Measurements from ENCODE around the gene RYR1. TPM values are rescaled to one million over a fixed set of nuclear protein-coding genes. Genes with fewer than 3 reads are reported as not detected.

RYR1 gene
- total RNA-seq, 4 donors from 2014 or later = 8.4 to 35.1 (median 16.6) TPM

GRCh38 chr19:38399081-38399480 lies 34.4 kb upstream of the RYR1 start:
- TF ChIP-seq POLR2A (IDR thresholded peaks at IDR 0.05) = no peak
- TF ChIP-seq CTCF (IDR thresholded peaks at IDR 0.05) = no peak
- intact Hi-C loops (cut with DNase I; ENCODE audit: low total_unique reads) = no loop called here
- no peak overlapping the region for H3K4me3 ChIP-seq (ENCODE audit: low read depth, poor library complexity, severe bottlenecking)
- DNase-seq (ENCODE audit: low spot score in 2 of 2) = no peak
- 62 to 83% methylated on average over 2 to 9 of the region's 9 CpGs for WGBS, 2 donors

- intact Hi-C loops (cut with DNase I; ENCODE audit: low total_unique reads) = no loop called here
- H3K4me3 ChIP-seq (ENCODE audit: low read depth, poor library complexity, severe bottlenecking) = no peak overlapping the region
- TF ChIP-seq CTCF (IDR thresholded peaks at IDR 0.05) (no peak), POLR2A (IDR thresholded peaks at IDR 0.05) (no peak)
- WGBS, 2 donors = 75% methylated on average over 1 of the region's 1 CpG
- no peak for DNase-seq (ENCODE audit: low spot score in 2 of 2)
These were observed 34.0 kb upstream of the RYR1 start for GRCh38 chr19:38399537-38399936.

GRCh38 chr19:38400361-38400760 lies 33.1 kb upstream of the RYR1 start:
- intact Hi-C loops (cut with DNase I; ENCODE audit: low total_unique reads) = loop anchor here (10.0 kb wide), 1 partner anchor 234 kb away; no protein-coding TSS in a partner anchor
- DNase-seq (ENCODE audit: low spot score in 2 of 2) = no peak
- no peak overlapping the region for H3K4me3 ChIP-seq (ENCODE audit: low read depth, poor library complexity, severe bottlenecking)
- TF ChIP-seq POLR2A (IDR thresholded peaks at IDR 0.05) = no peak
- TF ChIP-seq CTCF (IDR thresholded peaks at IDR 0.05) = no peak
- WGBS, 2 donors = 76 to 77% methylated on average over 5 of the region's 5 CpGs

GRCh38 chr19:38401148-38401547 lies 32.3 kb upstream of the RYR1 start:
- TF ChIP-seq CTCF (IDR thresholded peaks at IDR 0.05) (no peak), POLR2A (IDR thresholded peaks at IDR 0.05) (no peak)
- DNase-seq (ENCODE audit: low spot score in 2 of 2) = no peak
- intact Hi-C loops (cut with DNase I; ENCODE audit: low total_unique reads) = loop anchor here (10.0 kb wide), 1 partner anchor 234 kb away; no protein-coding TSS in a partner anchor
- WGBS, 2 donors = 43 to 54% methylated on average over 3 of the region's 3 CpGs
- no peak overlapping the region for H3K4me3 ChIP-seq (ENCODE audit: low read depth, poor library complexity, severe bottlenecking)

- no peak for DNase-seq (ENCODE audit: low spot score in 2 of 2)
- intact Hi-C loops (cut with DNase I; ENCODE audit: low total_unique reads) = loop anchor here (10.0 kb wide), 1 partner anchor 232 kb away; no protein-coding TSS in a partner anchor
- no peak overlapping the region for H3K4me3 ChIP-seq (ENCODE audit: low read depth, poor library complexity, severe bottlenecking)
- TF ChIP-seq CTCF (IDR thresholded peaks at IDR 0.05) (no peak), POLR2A (IDR thresholded peaks at IDR 0.05) (no peak)
- WGBS, 2 donors = 2% methylated on average over 16 to 18 of the region's 18 CpGs
These were observed 30.9 kb upstream of the RYR1 start for GRCh38 chr19:38402623-38402966.

Data from lower leg skin (tissue), 4 donors.